H9 (cell line): ENCODE measurements around the gene RSPH3. TPM values are rescaled to one million over a fixed set of nuclear protein-coding genes. Genes with fewer than 3 reads are reported as not detected.

ENCODE experiments used
- DNase-seq: peaks from one replicate; pipeline ENCODE4 v3.0.0-alpha.2; 2017
- H2AFZ ChIP-seq: one replicate; pipeline ENCODE4 v1.6.1; 2013; ENCODE audit warnings: mild to moderate bottlenecking, low read length, control low read depth, moderate library complexity
- H2AK5ac ChIP-seq: 2 replicates; pipeline ENCODE4 v1.6.1; 2013; ENCODE audit warnings: low read length, control low read depth, mixed read lengths; ENCODE audit not compliant: insufficient read length
- H2BK120ac ChIP-seq: one replicate; pipeline ENCODE4 v1.6.1; 2013; ENCODE audit warnings: low read depth, mild to moderate bottlenecking, low read length, control low read depth, inconsistent platforms; ENCODE audit not compliant: poor library complexity, severe bottlenecking
- H2BK12ac ChIP-seq: 2 replicates; pipeline ENCODE4 v1.6.1; 2013; ENCODE audit warnings: low read length, control low read depth, mixed read lengths, low read depth; ENCODE audit not compliant: insufficient read length
- H2BK15ac ChIP-seq: 2 replicates; pipeline ENCODE4 v1.6.1; 2013; ENCODE audit warnings: low read depth, low read length, control low read depth
- H2BK20ac ChIP-seq: one replicate; pipeline ENCODE4 v1.6.1; 2013; ENCODE audit warnings: low read depth, mild to moderate bottlenecking, low read length, control low read depth, inconsistent platforms; ENCODE audit not compliant: poor library complexity, severe bottlenecking
- H2BK5ac ChIP-seq: 2 replicates; pipeline ENCODE4 v1.6.1; 2013; ENCODE audit warnings: low read length, control low read depth, mixed read lengths; ENCODE audit not compliant: insufficient read length
- H3K14ac ChIP-seq: 2 replicates; pipeline ENCODE4 v1.6.1; 2013; ENCODE audit warnings: low read length, control low read depth; ENCODE audit not compliant: insufficient read depth
- H3K18ac ChIP-seq: 2 replicates; pipeline ENCODE4 v1.6.1; 2013; ENCODE audit warnings: low read depth, mild to moderate bottlenecking, mixed read lengths, low read length, control low read depth; ENCODE audit not compliant: insufficient read length
- H3K23ac ChIP-seq: 2 replicates; pipeline ENCODE4 v1.6.1; 2013; ENCODE audit warnings: low read length, control low read depth, mixed read lengths, low read depth; ENCODE audit not compliant: insufficient read length
- H3K23me2 ChIP-seq: 2 replicates; pipeline ENCODE4 v1.6.1; 2013; ENCODE audit warnings: low read depth, mild to moderate bottlenecking, mixed read lengths, low read length, control low read depth; ENCODE audit not compliant: insufficient read length, poor library complexity, severe bottlenecking
- H3K27ac ChIP-seq: 2 replicates; pipeline ENCODE4 v1.5.1; 2013; ENCODE audit warnings: low read length, control low read depth, mixed read lengths, low read depth; ENCODE audit not compliant: insufficient read length
- H3K27me3 ChIP-seq: 2 replicates; pipeline ENCODE4 v1.6.1; 2013; ENCODE audit warnings: low read length, control low read depth, inconsistent platforms; ENCODE audit not compliant: insufficient read depth
- H3K4ac ChIP-seq: 2 replicates; pipeline ENCODE4 v1.6.1; 2013; ENCODE audit warnings: low read depth, mild to moderate bottlenecking, control low read depth, inconsistent platforms, low read length, moderate library complexity
- H3K4me1 ChIP-seq: 2 replicates; pipeline ENCODE4 v1.6.1; 2013; ENCODE audit warnings: low read length, control low read depth, inconsistent platforms; ENCODE audit not compliant: insufficient read depth
- H3K4me2 ChIP-seq: 2 replicates; pipeline ENCODE4 v1.6.1; 2013; ENCODE audit warnings: low read length, control low read depth, mixed read lengths; ENCODE audit not compliant: insufficient read length, insufficient read depth
- H3K56ac ChIP-seq: 2 replicates; pipeline ENCODE4 v1.6.1; 2013; ENCODE audit warnings: low read depth, mild to moderate bottlenecking, mixed read lengths, low read length, control low read depth; ENCODE audit not compliant: insufficient read length
- H3K79me1 ChIP-seq: 2 replicates; pipeline ENCODE4 v1.6.1; 2013; ENCODE audit warnings: low read depth, mild to moderate bottlenecking, moderate library complexity, low read length, control low read depth, inconsistent platforms; ENCODE audit not compliant: insufficient read depth, poor library complexity, severe bottlenecking
- H3K79me2 ChIP-seq: 2 replicates; pipeline ENCODE4 v1.6.1; 2013; ENCODE audit warnings: low read length, control low read depth, inconsistent platforms; ENCODE audit not compliant: insufficient read depth
- H3K9ac ChIP-seq: 2 replicates; pipeline ENCODE4 v1.6.1; 2013; ENCODE audit warnings: low read length, control low read depth, mixed read lengths; ENCODE audit not compliant: insufficient read length; ENCODE audit errors: extremely low read depth
- H3K9me3 ChIP-seq: one replicate; pipeline ENCODE4 v1.6.1; 2013; ENCODE audit warnings: low read depth, low read length, inconsistent platforms; ENCODE audit not compliant: control insufficient read depth
- H3T11ph ChIP-seq: one replicate; pipeline ENCODE4 v1.6.1; 2013; ENCODE audit warnings: mild to moderate bottlenecking, low read length, control low read depth, inconsistent platforms
- H4K20me1 ChIP-seq: one replicate; pipeline ENCODE4 v1.6.1; 2013; ENCODE audit not compliant: control insufficient read depth, insufficient read length, insufficient read depth
- H4K5ac ChIP-seq: 2 replicates; pipeline ENCODE4 v1.6.1; 2013; ENCODE audit warnings: low read depth, mild to moderate bottlenecking, mixed read lengths, low read length, control low read depth; ENCODE audit not compliant: insufficient read length
- H4K8ac ChIP-seq: replicated peaks from 2 replicates; pipeline ENCODE4 v1.6.1; 2013; ENCODE audit warnings: low read length, control low read depth, mixed read lengths, low read depth; ENCODE audit not compliant: insufficient read length
- H4K91ac ChIP-seq: 2 replicates; pipeline ENCODE4 v1.6.1; 2013; ENCODE audit warnings: low read depth, mild to moderate bottlenecking, moderate library complexity, mixed read lengths, low read length, control low read depth; ENCODE audit not compliant: insufficient read length
- H3K27ac Mint-ChIP-seq, 3 experiments: 2 replicates in 2 of 3; 3 replicates in 1 of 3; pipeline ENCODE4 v1.8.0; 2020 to 2021; ENCODE audit warnings: mixed read lengths in 3 of 3, mild to moderate bottlenecking in 1 of 3, moderate library complexity in 1 of 3
- H3K27me3 Mint-ChIP-seq: 2 replicates; pipeline ENCODE4 v1.8.0; 2021; ENCODE audit warnings: low read depth, mild to moderate bottlenecking, moderate library complexity, mixed read lengths
- H3K36me3 Mint-ChIP-seq, 3 experiments: 2 replicates in 2 of 3; 3 replicates in 1 of 3; pipeline ENCODE4 v1.8.0; 2020 to 2021; ENCODE audit warnings: low read depth in 3 of 3, mixed read lengths in 3 of 3; ENCODE audit not compliant: insufficient read depth in 1 of 3
- H3K4me1 Mint-ChIP-seq, 2 experiments: 2 replicates each; pipeline ENCODE4 v1.8.0; 2020; ENCODE audit warnings: mixed read lengths in 2 of 2
- H3K4me3 Mint-ChIP-seq, 2 experiments: 2 replicates in 1 of 2; 3 replicates in 1 of 2; pipeline ENCODE4 v1.8.0; 2020 to 2021; ENCODE audit warnings: mild to moderate bottlenecking in 2 of 2, mixed read lengths in 2 of 2, moderate library complexity in 1 of 2
- H3K9me3 Mint-ChIP-seq, 2 experiments: 2 replicates in 1 of 2; 3 replicates in 1 of 2; pipeline ENCODE4 v1.8.0; 2020; ENCODE audit warnings: mild to moderate bottlenecking in 2 of 2, mixed read lengths in 2 of 2, moderate library complexity in 1 of 2
- CTCF ChIP-seq: fragments of 200-600 bp; sonication (generic); conservative IDR thresholded peaks from 3 replicates; pipeline ENCODE4 v1.8.0; 2021; ENCODE audit warnings: antibody characterized with exemption, mild to moderate bottlenecking
- WGBS: extraction: QIAGEN DNeasy Blood & Tissue Kit; methylation state at CpG from one replicate; pipeline ENCODE4 v1.1.7; 2013; ENCODE audit warnings: missing lambda C conversion rate, low lambda C conversion rate, mixed read lengths; ENCODE audit not compliant: insufficient read length; ENCODE audit errors: extremely low coverage; 5-methylcytosine and 5-hydroxymethylcytosine counted together
- total RNA-seq: library from RNA; stranded (reverse); gene quantifications from 2 replicates; pipeline ENCODE4 v1.2.1, GENCODE V29; 2021

The RSPH3 gene
- total RNA-seq, 1 experiment from 2014 or later: 2.2 TPM

GRCh38 chr6:158943380-158944032 lies 56.5 kb downstream of the RSPH3 start:
- Histone ChIP-seq H3K27me3 (no peaks in the 10 kb centered on the region), H3K79me2 (no peaks in the 10 kb centered on the region), H3K27ac (no peak overlapping the region), H3K4ac (no peak overlapping the region), H3K23me2 (no peaks in the 10 kb centered on the region), H3K4me1 (no peaks in the 10 kb centered on the region), H3K9ac (no peak overlapping the region), H2BK12ac (no peak overlapping the region), H3K23ac (no peak overlapping the region), H2BK5ac (no peak overlapping the region), H4K20me1 (no peaks in the 10 kb centered on the region), H3K18ac (no peak overlapping the region), H2AK5ac (no peak overlapping the region), H4K5ac (no peak overlapping the region), H3K4me2 (no peak overlapping the region), H2BK20ac (no peak overlapping the region), H4K8ac (no peak overlapping the region), H2BK120ac (no peak overlapping the region), H4K91ac (no peak overlapping the region), H3T11ph (no peak overlapping the region), H2BK15ac (no peak overlapping the region), H2AFZ (no peak overlapping the region), H3K56ac (no peak overlapping the region), H3K14ac (no peak overlapping the region), H3K79me1 (no peaks in the 10 kb centered on the region), H3K9me3 (no peaks in the 10 kb centered on the region)
- no peak overlapping the region for H3K27ac Mint-ChIP-seq
- peaks cover 5% of the 10 kb centered on the region for H3K27me3 Mint-ChIP-seq
- TF ChIP-seq CTCF: no peak
- no CpG with 5 or more reads among the region's 3 CpGs for WGBS
- peaks cover 0 to 8% of the 10 kb centered on the region in 2 experiments; a peak in 2 of 5 replicates for H3K9me3 Mint-ChIP-seq
- peaks cover 0 to 9% (median 3%) of the 10 kb centered on the region in 3 experiments; a peak in 4 of 7 replicates for H3K36me3 Mint-ChIP-seq
- no peak for DNase-seq
- H3K4me1 Mint-ChIP-seq: peaks cover 7 to 9% of the 10 kb centered on the region in 2 experiments
- H3K4me3 Mint-ChIP-seq: no peak overlapping the region
